Left ventricle myocardium superior (tissue), 1 donor: ENCODE data around the gene FKBP3. TPM values are rescaled to one million over a fixed set of nuclear protein-coding genes. Genes with fewer than 3 reads are reported as not detected.
A peak's percentile ranks its signal among the peaks of the same experiment; 100 is the strongest.

ENCODE experiments used
- ATAC-seq: fragments of 200-7000 bp; cut with Tn5 transposase; one replicate; pipeline ENCODE4 v1.9.1; 2020; ENCODE audit warnings: mild to moderate bottlenecking, moderate library complexity
- DNase-seq: peaks from one replicate; pipeline ENCODE4 v3.0.0-alpha.2; 2020
- intact Hi-C: fragments of 100-400 bp; cut with micrococcal nuclease; formaldehyde crosslinking; loops from one replicate; pipeline ENCODE4 v1.11.0; 2022
- total RNA-seq: library from RNA; stranded (reverse); fragmentation: NEBNext Ultra II Directional; extraction: Animal tissue kit (Norgen Biotek cat#: 25700); gene quantifications from one replicate; pipeline ENCODE4 v1.2.1, GENCODE V29; 2021
- donor health status: DM: no; HTN: yes; CAD: no; lungs with severe emphysema.

The FKBP3 gene
- total RNA-seq, 1 donor from 2014 or later, result 121 TPM

- DNase-seq (no peak), ATAC-seq (no peak)
- intact Hi-C loops, result no loop called here
These were observed 62.2 kb downstream of the FKBP3 start for GRCh38 chr14:45072126-45072525.

- ATAC-seq (no peak), DNase-seq (no peak)
- intact Hi-C loops, result no loop called here
These were observed 64.1 kb downstream of the FKBP3 start for GRCh38 chr14:45070215-45070614.

- no peak for ATAC-seq
- intact Hi-C loops, result no loop called here
- DNase-seq, result no peak
These were observed 65.9 kb downstream of the FKBP3 start for GRCh38 chr14:45068396-45068795.

- no peak for DNase-seq
- intact Hi-C loops, result no loop called here
- no peak for ATAC-seq
These were observed 67.6 kb downstream of the FKBP3 start for GRCh38 chr14:45066667-45067066.

- DNase-seq, result no peak
- intact Hi-C loops, result no loop called here
- peak; percentile 68 for ATAC-seq
These were observed 68.3 kb downstream of the FKBP3 start for GRCh38 chr14:45065956-45066355.

Other genes with a start within 250 kb of the FKBP3 start
- 13.0 TPM for gene KLHL28, start 172.5 kb downstream of the FKBP3 start, total RNA-seq
- 21.9 TPM for gene TOGARAM1, start 172.3 kb downstream of the FKBP3 start, total RNA-seq
- gene PRPF39, start 50.4 kb downstream of the FKBP3 start, total RNA-seq, result 14.4 TPM
- 2.6 TPM for gene FANCM, start 1.4 kb upstream of the FKBP3 start, total RNA-seq
- gene MIS18BP1, start 118.7 kb upstream of the FKBP3 start, total RNA-seq, result 5.5 TPM